ENCODE measurements around the gene BRIP1. TPM values are rescaled to one million over a fixed set of nuclear protein-coding genes. Genes with fewer than 3 reads are reported as not detected.

The BRIP1 gene
- total RNA-seq, 1 donor = 20.9 TPM

DNA sequence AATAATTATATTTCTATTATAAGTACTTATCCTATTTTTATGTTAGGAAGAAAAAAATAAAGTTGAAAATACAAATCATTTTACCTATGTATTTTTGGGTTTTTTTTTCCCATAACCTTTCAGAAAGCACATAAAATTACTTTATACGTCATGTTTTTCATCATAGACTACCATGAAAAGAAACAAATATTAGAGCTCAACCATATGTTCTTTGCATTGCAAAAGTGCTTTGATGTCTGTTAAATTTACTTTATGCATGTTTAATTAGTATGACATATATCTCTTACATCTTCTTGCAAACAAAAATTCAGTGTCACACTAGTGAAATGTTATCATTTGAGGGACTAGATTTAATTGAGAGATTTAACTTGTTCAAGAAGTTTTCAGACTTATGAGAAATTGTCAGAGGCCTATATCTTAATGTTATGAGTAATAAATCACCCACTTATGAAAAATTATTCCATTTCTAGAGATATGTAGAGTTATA lies 24.0 kb downstream of the BRIP1 start:
- TF ChIP-seq, protein P1, sequence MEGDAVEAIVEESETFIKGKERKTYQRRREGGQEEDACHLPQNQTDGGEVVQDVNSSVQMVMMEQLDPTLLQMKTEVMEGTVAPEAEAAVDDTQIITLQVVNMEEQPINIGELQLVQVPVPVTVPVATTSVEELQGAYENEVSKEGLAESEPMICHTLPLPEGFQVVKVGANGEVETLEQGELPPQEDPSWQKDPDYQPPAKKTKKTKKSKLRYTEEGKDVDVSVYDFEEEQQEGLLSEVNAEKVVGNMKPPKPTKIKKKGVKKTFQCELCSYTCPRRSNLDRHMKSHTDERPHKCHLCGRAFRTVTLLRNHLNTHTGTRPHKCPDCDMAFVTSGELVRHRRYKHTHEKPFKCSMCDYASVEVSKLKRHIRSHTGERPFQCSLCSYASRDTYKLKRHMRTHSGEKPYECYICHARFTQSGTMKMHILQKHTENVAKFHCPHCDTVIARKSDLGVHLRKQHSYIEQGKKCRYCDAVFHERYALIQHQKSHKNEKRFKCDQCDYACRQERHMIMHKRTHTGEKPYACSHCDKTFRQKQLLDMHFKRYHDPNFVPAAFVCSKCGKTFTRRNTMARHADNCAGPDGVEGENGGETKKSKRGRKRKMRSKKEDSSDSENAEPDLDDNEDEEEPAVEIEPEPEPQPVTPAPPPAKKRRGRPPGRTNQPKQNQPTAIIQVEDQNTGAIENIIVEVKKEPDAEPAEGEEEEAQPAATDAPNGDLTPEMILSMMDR (IDR thresholded peaks at IDR 0.05; ENCODE audit: insufficient read depth, low read length) = no peak
- H3K4me3 ChIP-seq (ENCODE audit: low read depth, low read length) = no peak overlapping the region
- no peak for DNase-seq (ENCODE audit: low read depth)

DNA sequence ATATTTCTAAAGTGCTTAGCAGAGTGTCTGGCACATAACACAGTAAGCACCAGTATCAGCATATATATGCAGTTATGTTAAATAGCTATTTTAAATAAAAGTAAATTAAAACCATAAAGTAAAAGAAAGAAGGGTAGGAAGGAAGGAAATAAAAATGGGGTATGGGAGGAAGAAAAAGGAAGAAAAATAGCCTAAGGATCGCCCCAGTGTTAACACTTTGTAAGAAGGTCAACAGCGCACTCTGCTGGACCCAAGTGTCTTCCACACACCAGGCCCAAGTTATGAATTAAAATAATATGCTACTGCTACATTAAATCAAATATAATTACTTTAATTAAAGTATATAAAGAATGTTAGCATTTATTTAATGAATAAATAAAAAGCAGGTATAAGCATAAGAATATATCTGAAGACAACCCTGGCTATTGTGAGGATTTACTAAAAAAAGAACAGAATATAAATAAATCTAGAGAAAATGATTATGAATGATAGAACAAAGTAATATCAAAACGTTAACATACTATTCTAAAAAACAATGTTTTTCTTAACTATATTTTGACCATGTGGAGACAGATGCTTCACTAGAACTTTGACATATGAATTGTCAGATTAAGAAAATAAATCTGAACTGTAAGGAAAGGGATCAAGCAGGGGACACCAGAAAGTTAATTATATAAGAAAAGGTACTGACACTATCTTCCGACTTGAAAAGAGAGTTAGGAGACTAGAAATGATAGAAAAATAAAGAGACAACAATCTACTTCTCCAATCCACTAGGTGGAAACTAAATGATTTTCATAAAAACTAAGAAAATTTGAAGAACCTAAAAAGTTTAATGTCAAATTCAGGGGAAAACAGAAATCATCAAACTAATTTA lies 25.9 kb downstream of the BRIP1 start:
- peak; percentile 86 for DNase-seq (ENCODE audit: low read depth)
- TF ChIP-seq, protein P1 (IDR thresholded peaks at IDR 0.05; ENCODE audit: insufficient read depth, low read length) = peak; percentile 82
- H3K4me3 ChIP-seq (ENCODE audit: low read depth, low read length) = no peak overlapping the region

DNA sequence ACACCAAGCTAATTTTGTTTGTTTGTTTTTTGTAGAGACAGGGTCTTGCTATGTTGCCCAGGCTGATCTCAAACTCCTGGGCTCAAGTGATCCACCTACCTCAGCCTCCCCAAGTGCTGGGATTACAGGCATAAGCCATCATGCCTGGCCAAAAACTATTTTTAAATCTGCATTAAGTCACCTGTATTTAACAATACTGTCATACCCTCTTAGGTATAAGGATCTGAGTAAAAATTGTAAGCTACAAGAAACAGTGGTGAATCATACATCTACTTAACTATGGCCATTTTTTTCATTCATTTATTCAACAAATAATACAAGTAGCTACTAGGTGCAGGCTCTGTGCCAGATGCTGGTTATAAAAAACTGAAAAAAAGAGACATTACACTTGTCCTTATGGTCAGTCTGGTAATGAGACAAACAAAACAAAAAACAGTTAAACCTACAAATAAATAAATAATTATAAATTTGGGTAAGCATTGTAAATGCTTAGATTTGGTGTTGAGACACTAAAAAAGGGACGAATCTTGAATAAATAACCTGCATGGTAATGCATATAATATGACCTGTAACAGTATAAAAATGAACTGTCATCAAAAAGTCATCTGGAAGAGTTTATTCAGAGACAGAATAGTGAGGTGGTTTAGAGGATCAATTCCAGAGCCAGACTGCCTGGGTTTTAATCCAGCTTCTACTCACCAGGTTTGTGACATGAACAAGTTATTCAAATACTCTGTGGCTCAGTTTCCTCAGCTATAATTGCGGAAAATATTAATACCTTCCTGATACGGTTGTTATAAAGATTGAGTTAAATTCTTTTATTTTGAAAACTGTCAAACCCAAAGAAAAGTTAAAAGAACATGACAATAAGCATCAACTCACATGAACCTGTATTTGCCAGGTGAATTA lies 26.8 kb downstream of the BRIP1 start:
- TF ChIP-seq, protein P1 (IDR thresholded peaks at IDR 0.05; ENCODE audit: insufficient read depth, low read length) = no peak
- H3K4me3 ChIP-seq (ENCODE audit: low read depth, low read length) = no peak overlapping the region
- no peak for DNase-seq (ENCODE audit: low read depth)

DNA sequence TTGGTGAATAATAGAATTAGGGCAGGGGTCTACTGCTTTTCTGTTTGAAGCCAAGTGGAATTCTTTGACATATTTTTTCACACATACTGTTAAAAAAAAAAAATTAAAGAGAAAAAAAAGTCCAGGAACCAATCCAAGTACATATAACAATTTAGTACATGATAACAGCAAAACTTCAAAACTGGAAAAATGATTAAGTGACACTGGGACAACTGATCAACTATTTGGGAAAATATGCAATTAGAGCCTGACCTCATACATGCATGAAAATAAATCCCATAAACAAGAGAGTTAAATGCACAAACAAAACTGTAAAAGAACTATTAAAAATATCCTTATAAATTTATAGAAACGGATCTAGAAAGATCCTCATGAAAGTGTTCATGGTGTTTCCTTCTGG lies 27.7 kb downstream of the BRIP1 start:
- no peak for DNase-seq (ENCODE audit: low read depth)
- no peak overlapping the region for H3K4me3 ChIP-seq (ENCODE audit: low read depth, low read length)
- TF ChIP-seq, protein P1 (IDR thresholded peaks at IDR 0.05; ENCODE audit: insufficient read depth, low read length) = no peak

DNA sequence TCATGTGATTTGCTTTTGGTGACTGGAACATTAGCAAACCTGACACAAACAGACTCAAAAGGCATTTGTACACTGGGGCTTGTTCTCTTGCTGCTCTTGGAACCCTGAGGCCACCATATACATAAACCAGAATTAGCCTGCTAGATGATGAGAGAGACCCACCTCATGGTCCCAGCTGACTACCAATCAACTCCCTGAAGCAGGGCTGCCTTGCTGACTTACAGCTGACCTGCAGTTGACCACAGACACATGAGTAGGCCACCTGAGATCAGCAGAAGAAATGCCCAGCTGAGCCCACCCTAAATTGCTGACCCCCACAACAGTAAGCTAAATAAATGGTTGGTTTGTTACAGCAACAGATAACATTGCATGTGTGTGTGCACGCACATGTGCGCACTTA lies 28.7 kb downstream of the BRIP1 start:
- no peak overlapping the region for H3K4me3 ChIP-seq (ENCODE audit: low read depth, low read length)
- no peak for DNase-seq (ENCODE audit: low read depth)
- TF ChIP-seq, protein P1 (IDR thresholded peaks at IDR 0.05; ENCODE audit: insufficient read depth, low read length) = no peak

DNA sequence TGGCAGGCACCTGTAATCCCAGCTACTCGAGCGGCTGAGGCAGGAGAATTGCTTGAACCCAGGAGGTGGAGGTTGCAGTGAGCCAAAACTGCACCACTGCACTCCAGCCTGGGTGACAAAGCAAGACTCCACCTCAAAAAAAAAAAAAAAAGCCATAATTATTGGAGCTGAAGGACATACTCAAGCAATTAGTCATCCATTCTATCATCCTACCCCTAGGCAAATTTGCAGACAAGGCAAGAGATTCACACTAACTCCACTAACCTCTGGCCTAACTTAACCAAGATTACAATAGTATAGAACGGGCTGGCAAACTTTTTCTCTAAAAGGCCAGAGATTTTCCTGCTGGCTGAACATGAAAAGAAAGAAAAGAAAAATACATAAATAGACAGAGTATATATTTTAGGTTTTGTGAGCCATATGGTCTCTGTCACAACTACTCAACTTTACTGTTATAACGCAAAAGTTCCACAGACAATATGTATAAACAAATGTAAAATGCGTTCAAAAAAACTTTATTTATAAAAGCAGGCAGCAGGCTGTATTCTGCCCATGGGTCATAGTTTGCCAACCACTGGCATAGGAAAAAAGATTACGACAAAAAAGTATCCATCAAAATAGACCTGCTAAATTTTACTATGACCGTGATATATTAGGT lies 29.7 kb downstream of the BRIP1 start:
- DNase-seq (ENCODE audit: low read depth) = peak; percentile 65
- no peak overlapping the region for H3K4me3 ChIP-seq (ENCODE audit: low read depth, low read length)
- TF ChIP-seq, protein P1 (IDR thresholded peaks at IDR 0.05; ENCODE audit: insufficient read depth, low read length) = no peak
